A204.1 (cell line): ENCODE results near the gene NEK10.
"Not testable (repeated sequence)": the region's sequence is repeated elsewhere in the genome, so short reads cannot be mapped to it uniquely, and the experiment has no call there.

Experiments used
- FAIRE-seq: peaks from 2 replicates; lab custom pipeline; 2012; peaks lifted over from hg19 to GRCh38; lab: Jason Lieb, UNC

The NEK10 gene, protein sequence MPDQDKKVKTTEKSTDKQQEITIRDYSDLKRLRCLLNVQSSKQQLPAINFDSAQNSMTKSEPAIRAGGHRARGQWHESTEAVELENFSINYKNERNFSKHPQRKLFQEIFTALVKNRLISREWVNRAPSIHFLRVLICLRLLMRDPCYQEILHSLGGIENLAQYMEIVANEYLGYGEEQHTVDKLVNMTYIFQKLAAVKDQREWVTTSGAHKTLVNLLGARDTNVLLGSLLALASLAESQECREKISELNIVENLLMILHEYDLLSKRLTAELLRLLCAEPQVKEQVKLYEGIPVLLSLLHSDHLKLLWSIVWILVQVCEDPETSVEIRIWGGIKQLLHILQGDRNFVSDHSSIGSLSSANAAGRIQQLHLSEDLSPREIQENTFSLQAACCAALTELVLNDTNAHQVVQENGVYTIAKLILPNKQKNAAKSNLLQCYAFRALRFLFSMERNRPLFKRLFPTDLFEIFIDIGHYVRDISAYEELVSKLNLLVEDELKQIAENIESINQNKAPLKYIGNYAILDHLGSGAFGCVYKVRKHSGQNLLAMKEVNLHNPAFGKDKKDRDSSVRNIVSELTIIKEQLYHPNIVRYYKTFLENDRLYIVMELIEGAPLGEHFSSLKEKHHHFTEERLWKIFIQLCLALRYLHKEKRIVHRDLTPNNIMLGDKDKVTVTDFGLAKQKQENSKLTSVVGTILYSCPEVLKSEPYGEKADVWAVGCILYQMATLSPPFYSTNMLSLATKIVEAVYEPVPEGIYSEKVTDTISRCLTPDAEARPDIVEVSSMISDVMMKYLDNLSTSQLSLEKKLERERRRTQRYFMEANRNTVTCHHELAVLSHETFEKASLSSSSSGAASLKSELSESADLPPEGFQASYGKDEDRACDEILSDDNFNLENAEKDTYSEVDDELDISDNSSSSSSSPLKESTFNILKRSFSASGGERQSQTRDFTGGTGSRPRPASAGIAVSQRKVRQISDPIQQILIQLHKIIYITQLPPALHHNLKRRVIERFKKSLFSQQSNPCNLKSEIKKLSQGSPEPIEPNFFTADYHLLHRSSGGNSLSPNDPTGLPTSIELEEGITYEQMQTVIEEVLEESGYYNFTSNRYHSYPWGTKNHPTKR

DNA sequence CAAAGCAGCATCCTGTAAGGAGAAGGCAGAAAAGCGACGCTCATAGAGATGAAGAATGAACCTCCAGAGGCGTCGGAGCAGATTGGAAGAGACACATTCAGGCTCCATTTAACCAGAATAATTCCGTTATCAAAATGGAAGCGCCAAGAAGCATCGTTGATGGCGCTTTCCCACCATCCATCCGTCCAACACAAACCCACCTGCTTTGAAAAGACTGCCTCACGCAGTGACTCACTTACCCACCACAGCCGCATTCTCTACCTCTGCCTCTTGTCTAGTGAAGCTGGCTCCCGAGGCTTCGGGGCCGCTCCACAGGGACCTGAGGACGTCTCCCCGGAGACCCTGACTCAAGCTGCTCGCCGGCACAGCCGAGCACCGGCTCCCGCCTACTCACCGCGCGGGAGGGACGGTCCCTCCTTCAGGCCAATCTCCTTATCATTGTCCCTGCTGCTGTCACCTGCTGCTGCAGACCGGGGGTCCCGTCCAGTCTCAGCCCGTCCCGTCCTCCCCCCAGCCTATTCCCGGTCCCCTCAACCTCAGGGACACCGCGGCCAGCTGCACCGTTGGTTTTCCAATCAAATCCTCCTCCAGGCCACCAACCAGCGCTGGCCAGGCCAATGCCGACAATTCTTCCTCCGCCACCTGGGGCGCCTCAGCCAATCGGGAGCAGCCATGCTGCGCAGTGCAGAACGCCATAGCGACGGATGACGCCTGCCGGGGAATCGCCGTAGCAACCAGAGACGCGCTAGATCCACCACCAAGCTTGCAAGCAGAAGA lies at the start of gene NEK10:
NEK10 (minus strand) TSS at position 553 of the 777 bp plus-strand sequence. CDS start 16,501 bp downstream, outside the sequence.
- no peak for FAIRE-seq

DNA sequence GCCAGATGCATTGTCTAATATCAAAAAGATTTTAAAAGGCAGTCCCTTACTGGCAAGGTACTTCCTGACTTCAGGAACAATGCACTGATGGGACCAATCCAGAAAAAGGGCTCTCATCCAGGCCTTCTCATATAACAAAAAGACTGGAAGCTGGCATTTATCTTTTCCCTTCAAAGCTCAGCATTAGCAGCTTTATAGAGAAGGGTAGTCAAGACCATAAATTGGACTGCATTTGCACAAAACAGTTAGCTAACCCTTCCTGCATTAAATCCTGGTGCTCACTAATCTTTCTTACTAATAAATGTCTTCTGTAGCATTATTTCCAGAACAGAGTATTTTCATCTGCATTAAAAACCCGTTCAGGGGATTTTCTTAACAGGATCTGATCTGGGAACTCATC lies 46.0 kb upstream of the NEK10 start:
- no peak for FAIRE-seq

DNA sequence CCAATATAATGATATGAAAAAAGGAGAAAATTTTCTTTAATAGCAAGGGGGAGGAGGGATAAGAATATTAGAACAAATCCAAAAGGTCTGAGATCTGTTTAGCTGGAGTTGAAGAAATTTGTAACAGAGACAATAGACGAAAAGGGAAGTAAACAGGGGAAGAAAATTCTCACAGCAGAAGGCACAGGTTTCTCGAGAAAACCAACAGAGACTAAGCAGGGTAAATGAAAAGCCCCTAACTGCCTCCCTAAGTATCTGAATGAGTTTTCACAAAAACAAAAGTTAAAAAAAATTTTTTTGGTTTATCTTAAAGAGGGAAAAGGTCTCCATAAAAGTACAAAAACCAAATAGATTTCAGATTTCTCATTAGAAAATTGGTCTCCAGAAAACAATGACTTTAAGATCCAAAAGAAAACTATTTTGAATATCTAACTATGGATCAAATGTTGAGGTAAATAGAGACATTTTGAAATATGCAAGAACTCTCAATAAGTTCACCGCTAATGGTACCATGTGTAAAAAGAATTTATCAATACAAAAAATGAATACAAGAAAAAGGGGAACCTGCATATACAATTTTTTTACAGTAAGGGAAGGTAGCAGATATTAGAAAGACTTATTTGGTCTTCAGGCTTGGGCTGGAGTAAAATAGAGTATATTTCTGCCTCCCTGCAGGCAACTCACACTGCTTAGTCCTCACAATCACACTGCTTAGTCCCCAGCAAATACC lies 23.9 kb upstream of the NEK10 start:
- peak; percentile 49 for FAIRE-seq

DNA sequence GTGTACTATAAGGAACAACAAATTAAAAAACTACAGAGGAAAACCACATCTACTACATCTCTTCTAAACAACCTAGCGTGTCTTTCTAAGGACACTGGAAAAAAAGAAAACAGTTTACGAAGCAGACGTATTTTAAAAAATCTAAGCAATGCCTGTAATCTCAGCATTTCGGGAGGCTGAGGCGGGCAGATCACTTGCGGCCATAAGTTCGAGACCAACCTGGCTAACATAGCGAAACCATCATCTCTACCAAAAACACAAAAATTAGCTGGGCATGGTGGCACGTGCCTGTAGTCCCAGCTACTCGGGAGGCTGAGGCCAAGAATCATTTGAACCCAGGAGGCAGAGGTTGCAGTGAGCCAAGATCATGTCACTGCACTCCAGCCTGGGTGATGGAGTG lies 23.2 kb upstream of the NEK10 start:
- not testable (repeated sequence) for FAIRE-seq

DNA sequence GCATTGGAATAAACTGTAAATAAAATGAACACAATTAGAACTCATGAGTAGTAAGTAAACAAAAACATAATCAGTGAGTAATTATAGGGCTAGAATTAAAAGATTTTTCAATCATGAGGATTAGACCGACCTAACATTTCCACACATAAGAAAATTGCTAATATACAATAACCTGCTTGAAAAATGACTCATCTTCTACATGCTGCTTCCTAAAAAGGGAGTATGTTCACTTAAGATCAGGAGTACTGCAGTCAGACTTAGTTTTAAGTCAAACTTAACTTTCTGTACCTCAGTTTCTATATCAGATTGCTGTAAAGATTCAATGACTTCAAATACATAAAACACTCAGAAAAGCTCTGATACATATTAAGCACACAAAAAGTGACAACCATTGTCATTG lies 22.6 kb upstream of the NEK10 start:
- no peak for FAIRE-seq

DNA sequence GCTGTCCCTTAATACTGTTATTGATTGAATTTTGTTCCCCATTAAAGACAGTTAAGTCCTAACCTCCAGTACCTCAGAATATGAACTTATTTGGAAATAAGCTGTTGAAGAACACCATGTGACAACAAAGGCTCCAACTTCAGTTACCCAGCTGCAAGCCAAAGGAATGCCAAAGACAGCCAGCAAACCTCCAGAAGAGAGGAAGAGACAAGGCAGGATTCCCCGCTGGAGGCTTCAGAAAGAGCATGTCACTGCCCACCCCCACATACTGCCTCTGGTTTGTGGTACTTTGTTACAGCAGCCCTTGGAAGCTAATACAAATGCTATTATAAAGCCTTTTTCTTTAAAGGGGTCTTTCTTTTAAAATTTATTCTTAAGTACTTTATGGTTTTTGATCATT lies 18.4 kb upstream of the NEK10 start:
- no peak for FAIRE-seq

DNA sequence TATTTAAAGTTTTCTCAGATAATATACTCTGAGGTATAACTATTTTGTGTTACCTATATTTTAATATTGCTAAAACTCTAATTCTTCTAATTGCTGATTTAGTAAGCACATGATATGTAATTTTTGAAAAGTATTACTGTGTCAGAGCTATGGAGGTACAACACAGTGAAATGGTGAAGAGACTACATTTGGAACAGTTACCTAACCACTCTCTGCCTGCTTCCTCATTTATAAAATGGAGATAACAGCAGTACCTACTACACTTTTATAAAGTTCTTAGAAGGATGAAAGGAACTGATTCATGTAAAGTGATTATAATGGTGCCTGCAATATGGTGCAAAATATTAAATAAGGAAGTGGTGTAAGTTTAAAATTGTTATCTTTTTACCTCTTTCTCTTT lies 16.3 kb upstream of the NEK10 start:
- FAIRE-seq = no peak

DNA sequence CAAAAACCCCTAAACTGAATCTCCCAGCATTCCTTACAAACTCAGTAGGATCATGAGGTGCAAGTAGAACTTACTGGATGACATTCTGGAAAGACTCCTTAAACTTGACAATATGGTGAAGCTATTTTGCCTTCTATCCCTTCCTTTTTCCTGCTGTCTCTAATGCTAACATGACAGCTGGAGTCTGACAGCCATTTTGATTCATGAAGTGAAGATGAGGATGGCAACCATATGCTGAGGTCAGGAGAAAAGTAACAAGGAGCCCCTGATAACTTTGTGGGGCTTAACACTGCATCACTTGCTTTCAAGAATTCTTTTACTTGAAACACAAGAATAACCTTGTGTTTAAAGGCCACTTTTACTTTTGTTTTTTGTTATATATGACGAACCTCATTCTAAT lies 15.0 kb upstream of the NEK10 start:
- no peak for FAIRE-seq

DNA sequence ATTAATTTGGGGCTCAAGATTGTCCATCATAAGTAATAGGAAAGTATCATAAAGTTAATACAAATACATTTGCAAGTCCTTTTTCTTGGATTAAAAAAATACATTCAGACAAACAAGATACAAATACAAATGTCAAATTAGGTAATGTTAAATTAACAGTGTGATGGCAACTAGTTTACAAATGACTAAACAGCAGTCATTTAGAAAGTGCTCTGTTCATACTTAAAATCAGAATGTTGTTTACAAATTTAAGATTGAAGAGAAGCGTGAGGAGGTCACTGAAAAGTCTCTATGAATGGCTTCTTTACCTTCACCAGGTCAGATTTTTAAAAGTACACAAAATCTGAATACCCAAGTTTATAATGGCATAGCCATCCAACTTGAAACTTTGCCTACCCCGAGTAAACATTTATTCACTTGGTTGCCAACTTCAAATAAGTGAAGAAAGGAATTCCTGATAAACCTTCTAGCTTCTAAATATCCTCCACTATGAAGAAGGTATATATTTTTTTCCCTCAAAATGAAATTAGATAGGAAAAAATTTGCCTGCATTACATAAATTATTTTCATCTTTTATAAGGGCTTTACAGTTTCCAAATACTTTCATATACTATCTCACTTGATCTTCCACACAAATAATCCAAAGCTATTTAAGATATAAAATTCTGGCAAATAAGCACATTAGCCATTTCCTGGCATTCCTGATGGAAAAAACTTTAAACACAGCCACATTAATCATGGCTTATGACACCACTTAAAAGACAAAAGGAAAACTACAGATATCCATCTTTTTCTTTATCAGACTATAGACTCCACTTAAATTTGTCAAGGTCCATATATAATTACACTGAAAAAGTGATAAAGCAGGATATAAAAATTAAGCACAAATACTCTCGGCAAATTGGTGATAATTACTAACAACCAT lies 11.5 kb upstream of the NEK10 start:
- no peak for FAIRE-seq

DNA sequence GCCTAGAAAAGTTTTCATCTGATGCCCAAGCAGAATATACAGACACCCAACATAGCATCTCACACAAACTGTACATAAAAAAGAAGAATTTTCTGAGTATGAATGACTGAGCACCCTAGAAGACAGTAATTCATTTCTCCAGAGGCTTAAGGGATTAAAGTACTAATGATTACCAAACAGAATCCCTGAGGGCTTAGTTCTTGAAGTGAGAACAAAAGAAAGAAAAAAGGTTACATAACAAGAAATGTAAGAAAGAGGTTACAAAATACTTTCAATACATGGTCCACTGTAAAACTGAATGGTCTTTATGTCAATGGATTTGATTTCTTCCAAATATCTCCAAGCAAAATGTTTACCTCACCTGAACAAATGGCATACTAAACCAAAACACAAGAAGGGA lies 9.1 kb upstream of the NEK10 start:
- FAIRE-seq = no peak

DNA sequence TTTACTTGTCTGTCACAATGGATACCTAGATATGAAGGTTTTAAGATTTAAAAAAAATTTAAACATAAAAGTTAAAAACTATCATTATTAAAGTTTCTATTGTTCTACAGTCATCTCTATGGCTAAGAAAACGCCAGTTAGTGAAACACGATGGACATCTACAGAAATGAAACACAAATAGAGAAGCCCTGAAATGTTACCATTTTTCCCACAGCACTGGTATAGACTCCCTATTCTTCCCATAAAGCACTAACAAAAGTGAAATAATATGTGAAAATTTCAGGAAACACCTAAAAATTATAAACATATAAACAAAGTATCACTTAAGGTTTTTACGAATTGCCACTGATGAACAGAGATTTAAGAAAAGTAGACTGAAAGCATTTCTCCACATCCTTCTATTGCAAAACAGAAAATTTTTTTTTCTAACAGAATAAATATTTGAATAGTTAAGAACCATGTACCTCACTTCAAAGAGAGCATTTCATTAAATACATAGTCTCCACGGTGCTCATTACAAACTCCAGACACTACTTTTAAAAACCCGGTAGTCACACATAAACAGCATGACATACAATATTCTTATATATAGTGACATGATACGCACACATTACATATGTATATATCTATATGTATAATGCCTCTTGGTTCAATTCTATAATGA lies 7.1 kb upstream of the NEK10 start:
- FAIRE-seq = peak; percentile 57

DNA sequence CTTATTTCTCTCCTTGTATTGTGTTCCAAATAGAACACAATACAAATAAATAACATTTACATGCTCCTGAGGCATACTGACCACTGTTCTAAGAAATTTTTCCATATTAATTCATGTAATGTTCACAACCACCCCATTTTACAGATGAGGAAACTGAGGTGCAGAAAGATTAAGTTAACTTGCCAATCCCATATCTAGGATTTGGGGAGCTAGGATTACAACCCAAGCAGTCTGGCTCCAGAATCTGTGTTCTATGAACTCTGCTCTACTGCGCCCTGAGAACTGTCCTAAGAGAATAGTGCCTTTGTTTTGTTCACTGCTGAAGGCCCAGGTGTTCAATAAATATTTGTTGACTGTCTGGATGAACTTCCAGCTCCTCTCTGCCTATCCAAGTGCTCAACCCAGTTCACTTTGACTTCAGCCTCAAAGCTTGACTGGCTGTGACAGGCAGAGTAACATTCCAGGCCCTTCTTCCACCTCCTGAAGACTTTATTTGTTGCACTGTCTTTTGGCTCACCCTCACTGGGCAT lies 3.1 kb downstream of the NEK10 start:
- no peak for FAIRE-seq

DNA sequence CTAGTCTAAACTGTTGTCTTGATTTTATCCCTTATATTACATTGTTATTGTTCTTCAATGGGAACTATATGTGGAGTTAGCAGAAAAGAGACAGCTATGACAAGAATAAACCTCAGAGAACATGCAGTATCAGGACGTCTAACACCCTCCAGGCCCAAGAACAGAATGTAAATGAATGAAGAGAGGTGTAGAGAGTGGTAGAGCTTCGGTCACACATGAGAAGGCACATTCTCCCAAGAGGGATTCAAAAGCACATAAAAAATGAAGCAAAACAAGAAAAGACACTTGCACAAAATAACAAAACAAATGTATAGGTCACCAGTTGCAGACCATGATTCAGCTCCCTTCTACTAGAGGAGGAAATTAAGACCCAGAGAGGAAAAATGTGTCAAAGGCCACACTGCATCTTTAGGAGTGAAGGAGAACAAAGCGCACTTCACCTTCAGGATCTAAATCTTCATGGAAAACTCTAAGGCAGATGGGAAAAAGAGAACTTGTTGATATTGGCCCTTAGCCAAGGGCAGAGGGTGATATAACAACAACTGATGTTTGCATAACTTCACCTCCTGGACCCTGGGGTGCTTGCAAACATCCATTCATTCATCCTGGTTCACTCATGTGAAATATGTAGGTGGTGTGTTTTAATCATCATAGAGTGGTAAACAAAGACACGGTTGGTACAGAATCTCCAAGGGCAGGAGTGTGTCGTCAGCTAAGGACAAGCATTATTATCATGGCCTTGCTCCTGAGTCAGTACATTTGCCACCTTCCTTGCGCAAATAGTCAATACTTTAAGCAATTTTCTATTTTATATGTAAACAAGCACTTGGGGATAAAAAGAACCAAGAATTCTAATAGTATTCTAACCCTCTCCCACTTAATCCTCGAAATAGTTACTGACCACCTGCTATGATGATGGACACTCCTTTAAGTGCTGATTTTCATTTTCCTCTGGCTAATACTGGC lies 8.8 kb downstream of the NEK10 start:
- no peak for FAIRE-seq

DNA sequence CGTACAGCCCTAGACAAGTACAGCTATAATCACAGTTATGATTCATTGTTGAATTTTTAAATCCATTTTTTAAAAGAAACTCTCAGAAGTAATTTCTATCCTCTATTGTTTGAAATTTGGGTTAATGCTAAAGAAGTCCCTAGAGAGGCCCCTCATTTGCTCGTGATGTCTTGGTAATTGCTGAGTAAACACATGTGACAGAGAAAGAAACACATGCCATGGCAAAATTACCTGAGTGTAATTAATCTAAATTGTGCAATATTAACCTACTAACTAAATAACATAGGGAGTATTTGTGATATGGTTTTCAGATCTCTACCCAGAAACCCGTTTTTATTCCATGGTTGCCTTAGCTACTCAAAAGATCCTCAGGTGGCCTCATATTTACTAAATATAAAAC lies 10.8 kb downstream of the NEK10 start:
- FAIRE-seq = no peak

DNA sequence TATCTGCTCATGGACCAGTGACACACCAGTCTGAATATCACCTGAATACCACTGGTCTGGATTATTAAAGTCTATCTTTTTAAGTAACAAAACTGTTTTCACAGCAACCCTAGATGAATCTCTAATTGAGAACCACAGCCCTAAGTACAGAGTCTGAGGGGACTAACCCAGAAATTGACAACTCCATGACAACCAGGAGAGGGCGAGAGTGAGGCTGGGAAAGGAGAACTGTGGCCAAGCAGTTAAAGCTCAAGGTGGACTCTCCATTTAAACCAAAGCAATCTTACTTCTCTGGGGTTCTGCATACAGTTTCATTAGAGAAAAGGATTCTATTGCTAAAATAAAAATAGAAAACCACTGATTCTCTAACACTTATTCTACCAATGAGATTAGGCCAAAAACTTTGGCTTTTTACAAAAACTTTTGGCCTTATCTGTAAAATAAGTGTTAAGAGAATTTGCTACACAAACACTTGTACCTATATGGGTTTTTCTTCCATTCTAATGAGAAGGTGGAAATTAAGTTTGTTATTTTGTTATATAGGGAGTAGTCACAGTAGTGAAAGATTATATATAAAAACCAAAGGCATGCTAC lies 11.4 kb downstream of the NEK10 start:
- FAIRE-seq = peak; percentile 66

DNA sequence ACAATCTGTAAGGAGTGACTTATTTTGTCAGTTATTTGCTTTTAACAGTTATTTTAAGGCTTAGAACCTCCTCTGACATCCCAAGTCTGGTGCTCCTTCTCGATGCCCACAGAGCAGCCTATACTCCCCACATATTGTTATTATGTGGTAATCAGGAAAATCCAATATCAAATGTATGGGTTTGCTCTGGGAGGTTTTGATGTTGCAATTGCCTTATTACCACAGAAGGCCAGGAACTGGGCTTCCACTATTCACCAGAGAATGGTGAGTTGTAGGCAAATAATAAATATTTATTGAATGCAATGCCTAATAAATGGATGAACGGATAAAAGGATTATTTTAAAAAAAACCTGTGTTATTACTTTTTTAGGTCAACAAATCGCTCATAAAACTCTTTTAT lies 12.2 kb downstream of the NEK10 start:
- FAIRE-seq = no peak

DNA sequence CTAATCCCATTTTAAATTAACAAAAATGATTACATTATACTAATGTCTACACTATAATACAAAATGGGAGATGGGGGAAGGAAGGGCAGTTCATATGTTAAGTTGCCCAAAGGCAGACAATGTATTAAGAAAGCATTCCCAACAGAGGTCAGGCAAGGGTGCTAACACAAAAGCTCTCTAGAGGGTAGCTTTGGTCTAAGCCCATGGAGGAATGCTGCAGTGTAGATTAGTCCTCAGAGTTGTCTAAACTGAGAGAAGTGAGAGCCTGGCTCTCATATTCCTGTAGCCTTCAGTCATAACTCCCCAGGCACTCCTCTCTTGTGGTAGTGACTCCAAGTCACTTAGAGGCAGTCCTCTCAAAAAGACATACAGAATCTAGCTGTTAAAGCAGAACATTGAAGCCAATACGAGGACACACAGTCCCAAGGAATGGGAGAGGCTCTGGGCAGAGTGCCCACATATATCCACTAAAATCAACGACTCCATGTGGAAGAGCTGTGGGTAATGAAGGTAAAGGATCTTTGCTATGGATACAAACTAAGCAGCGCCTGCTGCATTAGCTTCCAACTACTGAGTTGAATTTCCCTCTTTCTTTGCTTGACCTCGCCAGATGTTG lies 14.5 kb downstream of the NEK10 start:
- FAIRE-seq = no peak
